Bone marrow (tissue), 2 donors: ENCODE results near the gene TCEANC2.
"Not testable (repeated sequence)": the region's sequence is repeated elsewhere in the genome, so short reads cannot be mapped to it uniquely, and the experiment has no call there.

Experiments used
- DNase-seq, 2 donors: peaks; one replicate each; lab custom pipeline; 2025; lab: John Stamatoyannopoulos, UW

Gene TCEANC2

GRCh38 chr1:54052934-54053744, at the start of gene TCEANC2, which contains the start of gene TMEM59:
TCEANC2 (plus strand) TSS chr1:54053608; CDS start chr1:54054423, 815 bp downstream.
TMEM59 (minus strand) TSS chr1:54053204; CDS start chr1:54053188, 16 bp downstream.
- peak; percentile 98 to 100 for DNase-seq

DNA sequence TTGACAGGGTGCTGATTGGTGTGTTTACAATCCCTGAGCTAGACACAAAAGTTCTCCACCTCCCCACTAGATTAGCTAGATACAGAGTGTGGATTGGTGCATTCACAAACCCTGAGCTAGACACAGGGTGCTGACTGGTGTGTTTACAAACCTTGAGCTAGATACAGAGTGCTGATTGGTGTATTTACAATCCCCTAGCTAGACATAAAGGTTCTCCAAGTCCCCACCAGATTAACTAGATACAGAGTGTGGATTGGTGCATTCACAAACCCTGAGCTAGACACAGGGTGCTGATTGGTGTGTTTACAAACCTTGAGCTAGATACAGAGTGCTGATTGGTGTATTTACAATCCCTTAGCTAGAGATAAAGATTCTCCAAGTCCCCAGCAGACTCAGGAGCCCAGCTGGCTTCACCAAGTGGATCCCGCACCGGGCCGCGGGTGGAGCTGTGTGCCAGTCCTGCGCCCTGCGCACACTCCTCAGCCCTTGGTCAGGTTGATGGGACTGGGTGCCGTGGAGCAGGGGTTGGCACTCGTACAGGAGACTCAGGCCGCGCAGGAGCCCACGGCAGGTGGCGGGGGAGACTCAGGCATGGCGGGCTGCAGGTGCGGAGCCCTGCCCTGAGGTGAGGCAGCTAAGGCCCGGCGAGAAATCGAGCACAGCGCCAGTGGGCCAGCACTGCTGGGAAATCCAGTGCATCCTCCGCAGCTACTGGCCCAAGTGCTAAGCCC, 49.5 kb upstream of the TCEANC2 start:
- not testable (repeated sequence) for DNase-seq

GRCh38 chr1:54004481-54005049, 48.8 kb upstream of the TCEANC2 start:
- DNase-seq: no peak

DNA sequence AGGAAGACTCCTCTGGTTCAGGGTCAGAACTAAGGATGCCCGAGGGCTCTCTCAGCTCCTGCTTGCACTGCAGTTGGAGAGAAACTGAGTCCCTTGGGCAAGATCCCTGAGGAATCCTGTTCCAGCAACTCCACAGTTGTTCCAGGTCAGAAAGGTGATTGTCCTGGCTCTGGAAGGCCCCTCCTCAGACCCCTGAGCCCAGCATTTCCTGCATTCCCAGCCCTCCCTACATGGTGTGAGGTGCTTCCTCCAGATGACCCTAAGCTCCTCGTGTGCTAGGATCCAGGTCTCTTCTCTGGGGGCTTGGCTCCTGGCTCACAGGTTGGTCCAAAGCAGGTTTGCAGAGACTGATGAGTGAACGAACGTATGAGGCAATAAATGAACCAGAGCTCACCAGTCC, 46.9 kb upstream of the TCEANC2 start:
- DNase-seq: no peak

DNA sequence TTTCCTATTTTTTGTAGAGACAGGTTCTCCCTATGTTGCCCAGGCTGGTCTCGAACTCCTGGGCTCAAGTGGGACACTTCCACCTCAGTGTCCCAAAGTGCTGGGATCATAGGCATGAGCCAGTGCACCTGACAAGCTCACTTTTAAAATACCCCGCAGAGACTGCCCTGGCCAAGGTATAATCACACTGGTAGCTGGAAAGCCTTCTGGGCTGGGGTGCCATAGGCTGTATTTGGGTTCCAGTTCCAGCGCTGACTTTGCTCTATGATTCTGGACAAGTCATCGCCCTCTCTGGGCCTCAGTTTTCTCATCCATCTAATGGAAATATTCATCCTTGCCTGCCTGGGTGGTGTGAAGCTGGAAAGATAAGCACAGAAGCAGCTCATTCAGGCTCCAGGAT, 45.8 kb upstream of the TCEANC2 start:
- DNase-seq: no peak

DNA sequence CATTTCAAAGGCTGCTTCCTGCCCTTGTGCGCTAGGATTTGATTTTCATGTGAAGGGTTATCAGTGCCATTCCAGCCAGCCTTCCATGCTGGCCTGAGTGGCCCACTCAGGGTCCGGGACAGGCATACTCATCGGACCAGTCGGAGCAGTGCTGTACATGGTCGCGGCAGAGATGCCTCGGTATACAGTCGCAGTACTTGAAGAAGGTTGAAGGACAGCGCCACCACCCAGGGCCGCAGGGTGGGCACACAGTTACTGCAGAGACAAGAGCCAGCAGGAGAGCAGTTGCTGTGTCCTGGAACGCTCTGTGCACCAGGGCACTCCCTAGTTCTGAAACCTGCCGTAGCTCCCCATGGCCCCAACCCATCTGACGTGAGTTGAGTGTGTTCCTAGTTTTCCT, 44.5 kb upstream of the TCEANC2 start:
- DNase-seq: no peak

DNA sequence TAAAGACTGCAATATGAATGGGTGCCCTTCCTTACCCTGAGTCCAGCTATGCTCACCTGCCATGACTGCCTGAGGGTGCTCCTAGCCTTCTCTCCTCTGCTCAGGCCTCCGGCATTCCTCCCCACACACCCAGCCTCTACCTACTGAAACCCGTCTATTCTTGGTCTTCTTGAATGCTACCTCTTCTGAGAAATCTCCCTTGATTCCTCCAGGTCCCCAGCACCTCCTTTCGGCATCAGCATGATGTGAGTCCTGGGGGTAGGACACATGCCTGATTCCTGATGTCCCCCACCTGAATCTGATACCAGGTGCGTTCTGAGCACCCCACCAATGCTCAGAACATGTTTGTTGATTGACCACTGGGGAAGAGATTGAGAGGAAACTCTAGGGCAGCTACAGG, 44.0 kb upstream of the TCEANC2 start:
- DNase-seq: no peak

DNA sequence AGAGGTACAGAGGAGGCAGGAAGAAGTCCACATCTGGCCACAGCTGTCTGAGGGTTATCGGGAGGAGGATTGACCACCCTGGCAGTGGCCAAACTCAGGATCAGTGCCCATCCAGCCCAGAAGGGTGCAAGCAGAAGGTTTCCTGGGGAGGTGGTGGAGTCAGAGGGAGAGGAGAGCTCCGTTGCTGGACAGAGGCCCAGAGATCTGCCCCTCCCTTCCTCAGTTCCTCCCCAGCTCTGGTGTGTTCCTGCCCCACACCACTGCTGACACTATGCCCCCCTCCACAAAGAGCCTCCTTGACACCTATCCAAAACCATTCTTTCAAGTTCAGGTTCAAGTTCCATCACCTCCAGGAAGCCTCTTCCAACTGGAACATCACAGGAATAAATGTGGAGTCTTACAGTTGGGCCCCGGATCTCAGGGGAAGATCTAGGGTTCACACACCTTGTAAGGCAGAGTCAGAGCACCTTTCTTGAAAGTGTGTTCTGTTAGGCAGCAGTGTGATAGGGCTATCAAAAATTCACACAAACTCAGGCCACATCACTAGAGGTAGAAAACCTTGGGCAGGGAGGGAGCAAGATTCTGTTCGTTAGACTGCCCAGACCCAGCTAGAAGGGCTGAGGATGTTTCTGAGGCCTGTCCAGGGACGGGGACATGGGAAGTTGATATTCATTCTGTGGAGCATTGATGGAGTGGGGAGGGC, 42.8 kb upstream of the TCEANC2 start:
- DNase-seq: no peak

- no peak for DNase-seq
Measured at GRCh38 chr1:54011316-54012007, 41.9 kb upstream of the TCEANC2 start.

GRCh38 chr1:54012008-54012325, 41.4 kb upstream of the TCEANC2 start:
- no peak for DNase-seq

DNA sequence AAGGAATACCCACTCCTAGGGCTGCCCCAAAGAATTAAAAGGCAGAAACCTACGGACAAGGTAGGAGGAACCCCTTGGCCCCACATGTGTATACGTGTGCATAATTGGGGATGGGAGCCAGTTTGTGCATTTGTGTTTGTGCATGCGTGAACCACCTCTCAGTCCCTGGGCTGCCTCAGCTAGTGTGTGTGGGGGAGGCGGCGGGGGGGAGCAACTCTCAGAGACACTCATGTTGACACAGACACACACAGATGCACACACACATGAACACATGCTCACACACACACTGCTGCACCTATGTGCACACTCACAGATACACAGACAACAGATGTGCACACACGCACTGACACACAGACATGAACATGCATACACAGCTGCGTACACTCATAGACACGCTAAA, 40.5 kb upstream of the TCEANC2 start:
- DNase-seq: no peak

- DNase-seq: no peak
Measured at GRCh38 chr1:54013393-54014008, 39.9 kb upstream of the TCEANC2 start.

- no peak for DNase-seq
Measured at GRCh38 chr1:54014009-54014629, 39.3 kb upstream of the TCEANC2 start.

- no peak for DNase-seq
Measured at GRCh38 chr1:54016343-54017282, 36.8 kb upstream of the TCEANC2 start.

- no peak for DNase-seq
Measured at GRCh38 chr1:54017979-54018378, 35.4 kb upstream of the TCEANC2 start, which contains the start of gene LDLRAD1. LDLRAD1 (minus strand) TSS chr1:54018186; CDS start chr1:54018112, 74 bp downstream.

- DNase-seq: no peak
Measured at GRCh38 chr1:54018635-54019034, 34.8 kb upstream of the TCEANC2 start.

DNA sequence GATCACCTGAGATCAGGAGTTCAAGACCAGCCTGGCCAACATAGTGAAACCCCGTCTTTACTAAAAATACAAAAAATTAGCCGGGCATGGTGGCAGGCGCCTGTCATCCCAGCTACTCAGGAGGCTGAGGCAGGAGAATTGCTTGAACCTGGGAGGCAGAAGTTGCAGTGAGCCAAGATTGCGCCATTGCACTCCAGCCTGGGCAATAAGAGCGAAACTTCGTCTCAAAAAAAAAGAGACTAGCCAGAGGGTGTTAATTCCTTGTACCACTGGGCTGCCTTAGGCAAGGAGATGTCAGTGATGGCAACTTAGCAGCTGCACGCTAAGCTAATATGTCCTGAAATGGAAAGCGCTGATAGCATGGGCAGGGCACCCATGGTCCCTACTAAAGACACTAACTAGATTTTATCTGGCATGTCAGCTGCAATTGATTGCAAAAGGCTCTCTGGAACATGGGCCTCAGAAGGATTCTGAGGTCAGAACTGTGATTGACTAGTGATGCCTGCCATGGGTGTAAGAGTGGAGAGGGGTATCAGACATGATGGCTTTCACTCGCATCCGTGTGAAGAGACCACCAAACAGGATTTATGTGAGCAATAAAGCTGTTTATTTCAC, 33.7 kb upstream of the TCEANC2 start:
- DNase-seq: not testable (repeated sequence)

- DNase-seq: no peak
Measured at GRCh38 chr1:54024358-54024757, 29.1 kb upstream of the TCEANC2 start.

DNA sequence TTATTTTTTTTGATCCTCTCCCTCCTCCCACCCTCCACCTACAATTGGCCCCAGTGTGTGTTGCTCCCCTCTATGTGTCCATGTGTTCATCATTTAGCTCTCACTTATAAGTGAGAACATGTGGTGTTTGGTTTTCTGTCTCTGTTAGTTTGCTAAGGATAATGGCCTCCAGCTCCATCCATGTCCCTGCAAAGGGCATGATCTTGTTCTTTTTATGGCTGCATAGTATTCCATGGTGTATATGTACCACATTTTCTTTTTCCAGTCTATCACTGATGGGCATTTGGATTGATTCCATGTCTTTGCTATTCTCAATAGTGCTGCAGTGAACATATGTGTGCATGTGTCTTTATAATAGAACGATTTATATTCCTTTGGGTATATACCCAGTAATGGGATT, 28.6 kb upstream of the TCEANC2 start:
- DNase-seq: not testable (repeated sequence)
